Gastroesophageal sphincter (tissue), 4 donors: ENCODE measurements around the gene INPP4B. TPM values are rescaled to one million over a fixed set of nuclear protein-coding genes. Genes with fewer than 3 reads are reported as not detected.

ENCODE experiments used
- ATAC-seq: fragments of 150-250 bp; one replicate; pipeline ENCODE4 v1.9.1; 2016; ENCODE audit warnings: mild to moderate bottlenecking, moderate library complexity
- H3K27ac ChIP-seq, 4 donors: fragments of 200-600 bp; sonication (generic) in 3 of 4; 1 replicate in 3 of 4; 2 replicates in 1 of 4; pipeline ENCODE4 v1.5.1; 2016 to 2019
- H3K27me3 ChIP-seq: fragments of 200-600 bp; sonication (generic); one replicate; pipeline ENCODE4 v1.5.1; 2019
- H3K36me3 ChIP-seq, 2 donors: fragments of 200-600 bp; sonication (generic); one replicate each; pipeline ENCODE4 v1.5.1; 2019; ENCODE audit warnings: control low read depth in 1 of 2
- H3K4me1 ChIP-seq, 3 donors: fragments of 200-600 bp; sonication (generic); 1 replicate in 2 of 3; 2 replicates in 1 of 3; pipeline ENCODE4 v1.5.1; 2016 to 2019; ENCODE audit warnings: control low read depth in 2 of 3
- H3K4me3 ChIP-seq, 2 donors: fragments of 200-600 bp; sonication (generic); one replicate each; pipeline ENCODE4 v1.5.1; 2019; ENCODE audit warnings: mild to moderate bottlenecking in 1 of 2, moderate library complexity in 1 of 2
- H3K9me3 ChIP-seq, 3 donors: fragments of 200-600 bp; sonication (generic); one replicate each; pipeline ENCODE4 v1.5.1; 2017 to 2019; ENCODE audit warnings: control low read depth in 2 of 3
- EP300 ChIP-seq: sonication (generic); formaldehyde crosslinking; IDR thresholded peaks from one replicate; pipeline ENCODE4 v1.6.1; 2017; ENCODE audit warnings: antibody characterized with exemption, mild to moderate bottlenecking
- POLR2A ChIP-seq, 2 donors: fragments of 450-650 bp; IDR thresholded peaks; one replicate each; pipeline ENCODE4 v1.6.1; 2017; ENCODE audit warnings: antibody characterized with exemption in 2 of 2, mild to moderate bottlenecking in 2 of 2, moderate library complexity in 1 of 2
- POLR2AphosphoS5 ChIP-seq: sonication (generic); formaldehyde crosslinking; IDR thresholded peaks from one replicate; pipeline ENCODE4 v1.6.1; 2017; ENCODE audit warnings: antibody characterized with exemption
- WGBS, 2 donors: methylation state at CpG; one replicate each; pipeline ENCODE4 v1.1.5; 2018; ENCODE audit warnings: low coverage in 1 of 2; 5-methylcytosine and 5-hydroxymethylcytosine counted together
- total RNA-seq, 4 donors: library from RNA; depleted of rRNA; stranded (reverse); fragments of >200 nt; gene quantifications; one replicate each; pipeline ENCODE4 v1.1.0, GENCODE V29; 2016
- TF ChIP-seq, protein P1 (sequence below), 4 experiments: fragments of 200-600 bp in 2 of 4; fragments of 450-650 bp in 2 of 4; sonication (generic) in 1 of 4; IDR thresholded peaks; one replicate each; pipeline ENCODE4 v1.5.1; 2017 to 2019; ENCODE audit warnings: antibody characterized with exemption in 4 of 4, mild to moderate bottlenecking in 2 of 4, moderate library complexity in 2 of 4

Gene INPP4B
- total RNA-seq, 4 donors from 2014 or later, result 17.6 to 63.8 (median 31.3) TPM

- 73 to 86% methylated on average over 2 to 3 of the region's 3 CpGs for WGBS, 2 donors
- ATAC-seq, result no peak
- no peaks in the 10 kb centered on the region for H3K4me1 ChIP-seq
- no peak overlapping the region for H3K4me3 ChIP-seq
- H3K9me3 ChIP-seq, result no peaks in the 10 kb centered on the region
- TF ChIP-seq POLR2A (IDR thresholded peaks at IDR 0.05), result no peak
- TF ChIP-seq, protein P1, sequence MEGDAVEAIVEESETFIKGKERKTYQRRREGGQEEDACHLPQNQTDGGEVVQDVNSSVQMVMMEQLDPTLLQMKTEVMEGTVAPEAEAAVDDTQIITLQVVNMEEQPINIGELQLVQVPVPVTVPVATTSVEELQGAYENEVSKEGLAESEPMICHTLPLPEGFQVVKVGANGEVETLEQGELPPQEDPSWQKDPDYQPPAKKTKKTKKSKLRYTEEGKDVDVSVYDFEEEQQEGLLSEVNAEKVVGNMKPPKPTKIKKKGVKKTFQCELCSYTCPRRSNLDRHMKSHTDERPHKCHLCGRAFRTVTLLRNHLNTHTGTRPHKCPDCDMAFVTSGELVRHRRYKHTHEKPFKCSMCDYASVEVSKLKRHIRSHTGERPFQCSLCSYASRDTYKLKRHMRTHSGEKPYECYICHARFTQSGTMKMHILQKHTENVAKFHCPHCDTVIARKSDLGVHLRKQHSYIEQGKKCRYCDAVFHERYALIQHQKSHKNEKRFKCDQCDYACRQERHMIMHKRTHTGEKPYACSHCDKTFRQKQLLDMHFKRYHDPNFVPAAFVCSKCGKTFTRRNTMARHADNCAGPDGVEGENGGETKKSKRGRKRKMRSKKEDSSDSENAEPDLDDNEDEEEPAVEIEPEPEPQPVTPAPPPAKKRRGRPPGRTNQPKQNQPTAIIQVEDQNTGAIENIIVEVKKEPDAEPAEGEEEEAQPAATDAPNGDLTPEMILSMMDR (IDR thresholded peaks at IDR 0.05), result no peak
- peaks cover 0 to 18% of the 10 kb centered on the region in 2 donors for H3K36me3 ChIP-seq
- H3K27me3 ChIP-seq, result no peaks in the 10 kb centered on the region
- H3K27ac ChIP-seq, result no peak overlapping the region
Observed at GRCh38 chr4:142312391-142312790, 533.7 kb downstream of the INPP4B start.

- TF ChIP-seq EP300 (no peak), POLR2A (IDR thresholded peaks at IDR 0.05) (no peak), POLR2AphosphoS5 (no peak)
- TF ChIP-seq, protein P1 (IDR thresholded peaks at IDR 0.05), result no peak
- 91 to 96% methylated on average over 4 to 6 of the region's 6 CpGs for WGBS, 2 donors
- Histone ChIP-seq H3K4me1 (no peaks in the 10 kb centered on the region), H3K36me3 (peaks cover 0 to 18% of the 10 kb centered on the region in 2 donors), H3K9me3 (no peaks in the 10 kb centered on the region), H3K27me3 (no peaks in the 10 kb centered on the region), H3K4me3 (no peak overlapping the region), H3K27ac (no peak overlapping the region)
- ATAC-seq, result no peak
Observed at GRCh38 chr4:142311916-142312315, 534.2 kb downstream of the INPP4B start.

DNA sequence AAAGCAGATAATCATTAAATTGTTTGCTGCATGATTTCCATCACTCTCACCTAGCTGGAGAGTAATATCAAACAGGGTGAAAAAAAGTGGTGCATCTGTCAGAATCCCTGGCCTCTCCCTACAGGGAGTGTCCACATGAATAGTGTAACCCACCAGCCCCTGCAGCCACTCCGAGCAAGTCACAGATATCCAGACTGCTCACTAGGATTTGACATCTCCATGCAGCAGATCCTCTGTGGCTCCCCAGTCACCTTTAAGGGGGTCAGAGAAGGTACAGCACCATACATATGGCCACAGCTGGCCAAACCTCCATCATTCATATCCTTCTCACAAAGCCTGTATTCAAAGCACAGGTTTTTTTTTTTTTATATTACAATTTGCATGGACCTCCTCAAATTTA, 536.3 kb downstream of the INPP4B start:
- H3K4me3 ChIP-seq, result no peak overlapping the region
- TF ChIP-seq, protein P1 (IDR thresholded peaks at IDR 0.05), result no peak
- no peak for TF ChIP-seq EP300
- no peak for TF ChIP-seq POLR2AphosphoS5
- no peak for TF ChIP-seq POLR2A (IDR thresholded peaks at IDR 0.05)
- H3K4me1 ChIP-seq, result peaks cover 0 to 8% (median 0%) of the 10 kb centered on the region in 3 donors
- ATAC-seq, result no peak
- no peaks in the 10 kb centered on the region for H3K9me3 ChIP-seq
- H3K36me3 ChIP-seq, result peaks cover 0 to 18% of the 10 kb centered on the region in 2 donors
- H3K27me3 ChIP-seq, result no peaks in the 10 kb centered on the region
- H3K27ac ChIP-seq, result no peak overlapping the region
- 75% methylated on average over 1 of the region's 1 CpG; no CpG with 5 or more reads in 1 of the 2 donors for WGBS, 2 donors

GRCh38 chr4:142307857-142308256, 538.2 kb downstream of the INPP4B start:
- H3K4me1 ChIP-seq, result peaks cover 0 to 8% (median 0%) of the 10 kb centered on the region in 3 donors
- TF ChIP-seq, protein P1 (IDR thresholded peaks at IDR 0.05), result no peak
- TF ChIP-seq POLR2A (IDR thresholded peaks at IDR 0.05) (no peak), EP300 (no peak)
- H3K4me3 ChIP-seq, result no peak overlapping the region
- H3K9me3 ChIP-seq, result no peaks in the 10 kb centered on the region
- H3K36me3 ChIP-seq, result peaks cover 0 to 5% of the 10 kb centered on the region in 2 donors
- WGBS, 2 donors, result 69% methylated on average over 2 of the region's 2 CpGs; no CpG with 5 or more reads in 1 of the 2 donors
- H3K27me3 ChIP-seq, result no peaks in the 10 kb centered on the region
- no peak overlapping the region for H3K27ac ChIP-seq
- no peak for ATAC-seq

DNA sequence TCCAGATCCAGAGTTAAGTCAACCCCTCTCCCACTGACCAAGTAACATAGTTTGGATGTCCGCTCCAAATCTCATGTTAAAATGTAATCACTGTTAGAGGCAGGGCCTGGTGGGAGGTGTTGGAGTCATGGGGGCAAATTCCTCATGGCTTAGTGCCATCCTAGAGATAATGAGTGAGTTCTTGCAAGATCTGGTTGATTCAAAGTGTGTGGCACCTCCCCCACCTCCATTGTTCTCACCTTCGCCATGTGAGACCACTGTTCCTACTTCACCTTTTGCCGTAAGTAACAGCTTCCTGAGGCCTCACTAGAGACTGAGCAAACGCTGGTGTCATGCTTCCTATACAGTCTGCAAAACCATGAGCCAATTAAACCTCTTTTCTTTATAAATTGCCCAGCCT, 548.8 kb downstream of the INPP4B start:
- H3K27ac ChIP-seq, result no peak overlapping the region
- no peak for ATAC-seq

More for the DNA sequence above, 548.8 kb downstream of the INPP4B start:
- no peak for TF ChIP-seq POLR2AphosphoS5
- TF ChIP-seq POLR2A (IDR thresholded peaks at IDR 0.05), result no peak
- no peaks in the 10 kb centered on the region for H3K36me3 ChIP-seq
- WGBS, 2 donors, result 92 to 95% methylated on average over 3 of the region's 4 CpGs
- H3K27me3 ChIP-seq, result no peaks in the 10 kb centered on the region
- no peaks in the 10 kb centered on the region for H3K9me3 ChIP-seq
- H3K4me1 ChIP-seq, result no peaks in the 10 kb centered on the region
- H3K4me3 ChIP-seq, result no peak overlapping the region
